ENCODE results near the gene ATRNL1. TPM values are rescaled to one million over a fixed set of nuclear protein-coding genes. Genes with fewer than 3 reads are reported as not detected.

Gene ATRNL1
- total RNA-seq, 2 experiments from 2014 or later, result 0.17 to 0.19 TPM

DNA sequence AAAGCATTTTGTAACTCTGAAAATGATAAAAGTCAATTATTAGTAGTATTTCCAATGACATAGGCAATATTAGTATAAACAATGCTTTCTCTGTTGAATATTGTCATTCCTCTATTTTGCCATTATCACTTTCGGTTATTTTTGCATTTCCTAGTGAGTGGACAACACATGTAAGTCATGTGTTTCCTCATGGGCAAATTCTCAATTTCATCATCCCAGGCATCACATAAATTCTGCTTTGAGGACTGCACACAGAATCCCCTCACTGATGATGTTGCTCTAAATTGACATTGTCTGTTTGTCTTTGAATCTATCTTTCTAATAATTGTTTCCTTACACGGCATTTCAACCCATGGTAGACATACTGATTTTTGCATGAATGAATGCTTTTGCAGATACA is 842.6 kb downstream of the ATRNL1 start:
- CTCF ChIA-PET, result no interaction called here
- POLR2A ChIA-PET, result no interaction called here

DNA sequence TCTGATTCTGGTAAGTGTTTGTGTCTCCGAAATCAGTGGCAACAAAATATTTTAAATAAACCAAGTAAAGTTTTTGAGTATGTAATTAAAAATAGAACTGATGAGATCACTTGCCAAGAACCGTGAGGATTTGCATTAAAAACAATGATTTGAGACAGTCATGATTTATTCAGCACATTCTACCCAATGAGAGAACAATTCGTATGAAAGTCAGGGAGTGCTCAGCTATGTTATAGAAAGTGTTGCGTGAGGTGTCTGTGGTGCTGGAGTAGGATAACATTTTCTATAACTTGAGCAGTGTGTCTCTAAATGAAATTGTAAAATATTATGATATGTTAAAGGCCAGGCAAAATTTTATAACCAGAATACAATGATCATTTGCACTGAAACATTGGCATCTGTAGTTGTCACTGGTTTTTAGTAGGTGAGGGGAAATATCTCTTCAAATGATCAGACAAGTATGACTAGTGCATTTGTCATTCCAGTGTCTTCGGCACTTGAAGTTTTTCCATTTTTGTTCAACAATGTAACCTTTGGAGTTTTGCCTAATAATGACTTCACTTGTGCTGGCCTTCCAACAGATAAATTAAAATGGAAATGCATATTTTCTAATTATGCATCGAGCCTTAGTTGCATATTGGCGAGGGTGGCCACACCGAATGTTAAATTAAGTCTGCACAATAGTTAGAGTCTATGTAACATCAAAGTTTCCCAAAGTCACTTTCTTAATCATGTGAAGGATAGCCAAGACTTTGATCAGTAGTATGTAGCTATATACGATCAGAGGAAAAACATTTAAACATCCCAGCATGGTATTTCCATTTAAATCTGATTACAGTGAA is 844.0 kb downstream of the ATRNL1 start:
- POLR2A ChIA-PET, result no interaction called here
- CTCF ChIA-PET, result no interaction called here

DNA sequence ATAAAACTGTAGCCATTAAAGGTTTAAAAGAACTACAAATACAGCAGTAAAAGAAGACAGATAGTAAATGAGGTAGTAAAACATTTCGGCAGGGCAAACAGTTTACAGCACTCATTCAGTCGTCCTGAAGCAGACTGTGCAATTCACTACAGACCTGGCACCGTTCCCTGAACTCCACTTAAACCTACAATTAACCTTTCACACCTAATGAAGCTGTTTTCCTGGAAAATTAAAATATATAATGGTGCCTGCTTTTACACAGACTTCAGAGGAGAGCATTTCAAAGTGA is 844.5 kb downstream of the ATRNL1 start:
- ChIA-PET POLR2A (no interaction called here), CTCF (no interaction called here)

DNA sequence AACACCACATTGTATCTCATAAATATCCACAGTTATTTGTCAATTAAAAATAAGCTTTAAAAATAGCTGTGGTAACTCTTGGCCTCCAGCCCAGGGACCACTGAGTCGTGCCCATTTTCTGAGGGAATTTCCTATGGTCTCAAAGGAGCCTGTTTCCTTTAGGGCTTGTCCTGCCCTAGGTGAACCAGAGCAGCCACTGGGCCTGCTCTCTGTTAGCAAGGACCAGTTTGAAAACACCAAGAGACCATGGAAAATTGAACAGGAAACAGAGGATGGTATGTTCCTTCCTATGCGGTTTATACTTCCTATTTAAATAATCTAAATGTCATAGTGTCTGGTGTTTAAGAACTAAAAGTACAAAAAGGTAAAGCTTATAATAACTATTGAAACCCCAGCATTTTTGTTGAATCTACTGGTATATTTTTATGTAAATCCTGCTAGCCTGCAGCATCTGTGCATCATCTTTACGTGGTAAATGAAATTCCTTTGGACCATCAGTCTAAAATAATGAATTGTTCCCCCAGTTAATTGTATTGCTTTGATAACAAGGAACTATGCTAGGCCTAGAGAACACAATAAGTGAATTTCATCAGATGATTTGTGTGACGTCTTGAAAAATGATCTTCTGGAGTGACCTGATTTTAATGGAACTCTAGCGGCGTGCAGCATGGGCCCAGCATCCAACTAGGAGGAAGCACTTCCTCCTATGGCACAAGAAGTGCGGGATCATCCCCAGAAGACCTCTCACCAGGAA is 846.1 kb downstream of the ATRNL1 start:
- ChIA-PET POLR2A (no interaction called here), CTCF (interaction anchor here (0.6 kb wide), 1 partner anchor 790 kb away, joined by 4 read pairs; no protein-coding TSS in a partner anchor)

DNA sequence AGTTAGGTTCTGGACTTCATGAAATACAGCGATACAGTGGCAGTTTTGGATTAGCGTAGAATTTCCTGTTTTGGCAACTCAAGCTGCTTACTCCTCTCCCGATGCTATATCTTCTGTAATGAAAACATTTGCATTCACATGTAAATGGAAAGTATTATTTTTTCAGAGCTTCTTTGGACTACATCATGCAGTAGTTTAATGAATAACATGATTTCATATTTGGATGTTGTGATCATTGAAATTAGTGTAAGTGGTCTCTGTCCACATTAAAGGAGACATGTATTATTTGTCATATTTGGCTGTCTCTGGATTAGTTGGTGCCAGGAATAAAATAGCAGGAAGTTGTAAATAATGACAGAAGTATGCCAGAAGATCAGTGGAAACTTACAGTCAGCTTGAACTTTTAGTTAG is 848.2 kb downstream of the ATRNL1 start:
- CTCF ChIA-PET, result no interaction called here
- POLR2A ChIA-PET, result no interaction called here

DNA sequence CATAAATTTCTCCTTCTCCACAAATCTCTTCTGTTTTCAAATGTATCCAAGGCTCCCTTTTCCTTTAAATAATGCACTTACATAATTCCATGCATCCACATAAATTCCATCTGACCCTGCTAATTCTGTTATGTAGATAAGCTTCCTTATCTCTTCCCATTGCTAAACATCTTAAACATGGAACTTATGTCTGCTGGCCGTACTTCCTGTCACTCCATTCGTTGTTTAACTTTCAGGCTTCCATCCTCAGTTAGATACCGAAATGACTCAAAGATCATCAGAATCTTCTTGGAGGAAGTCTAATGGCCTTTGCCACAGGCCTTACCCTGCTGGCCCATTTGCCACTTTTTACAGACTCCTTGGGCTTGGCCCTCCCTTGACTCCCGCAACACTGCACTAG is 848.9 kb downstream of the ATRNL1 start:
- ChIA-PET POLR2A (no interaction called here), CTCF (no interaction called here)

DNA sequence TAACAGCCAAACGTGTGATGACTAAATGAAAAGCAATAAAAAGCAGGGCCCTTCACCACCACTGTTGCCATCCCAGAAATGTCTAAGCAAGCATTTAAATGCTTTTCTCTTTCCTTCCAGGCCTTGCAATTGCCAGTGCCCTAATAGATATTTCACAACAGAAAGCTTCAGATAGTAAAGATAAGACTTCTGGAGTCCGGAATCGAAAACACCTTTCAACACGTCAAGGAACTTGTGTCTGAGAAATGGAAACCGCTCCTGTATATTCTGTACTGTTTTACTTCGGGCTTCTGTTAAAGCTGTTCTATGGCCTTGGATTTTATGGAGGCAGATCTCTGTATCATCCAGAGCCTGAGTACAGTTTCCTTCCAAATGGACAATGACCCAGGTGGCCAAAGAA is 851.4 kb downstream of the ATRNL1 start:
- CTCF ChIA-PET, result no interaction called here

DNA sequence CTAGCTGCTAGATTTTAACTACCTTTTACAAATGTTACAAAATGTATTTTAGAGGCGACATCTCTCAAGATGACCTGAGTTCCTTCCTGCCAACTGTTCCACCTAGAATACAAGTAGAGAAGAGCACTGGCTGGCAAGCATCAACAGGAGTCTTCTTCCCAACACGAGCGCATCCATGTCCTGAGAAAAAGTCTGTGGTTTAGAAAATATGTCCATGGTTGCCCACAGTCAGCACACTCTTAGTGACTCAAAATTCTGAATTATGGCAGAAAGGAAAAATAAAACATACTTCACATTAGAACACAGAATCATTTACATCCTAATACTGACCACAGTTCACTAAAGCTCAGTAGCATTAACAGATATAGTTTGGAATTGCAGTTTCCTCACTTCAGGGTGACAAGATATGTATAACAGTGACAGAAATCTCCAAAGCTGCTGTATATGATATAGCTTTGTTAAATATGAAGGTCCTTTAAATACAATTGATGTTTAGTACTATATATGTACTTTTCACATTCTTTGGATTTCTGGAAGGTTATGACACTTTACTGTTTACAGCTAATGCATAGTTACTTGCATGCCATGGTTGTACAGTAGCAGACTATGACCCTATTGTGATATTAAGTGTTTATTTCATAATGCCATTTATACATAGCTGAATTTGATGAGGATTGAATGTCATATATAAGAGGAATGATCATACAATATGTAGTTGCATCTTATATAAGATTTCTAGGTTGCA is 852.7 kb downstream of the ATRNL1 start:
- ChIA-PET CTCF (no interaction called here), POLR2A (no interaction called here)

More for the DNA sequence above, 851.4 kb downstream of the ATRNL1 start:
- POLR2A ChIA-PET, result no interaction called here

DNA sequence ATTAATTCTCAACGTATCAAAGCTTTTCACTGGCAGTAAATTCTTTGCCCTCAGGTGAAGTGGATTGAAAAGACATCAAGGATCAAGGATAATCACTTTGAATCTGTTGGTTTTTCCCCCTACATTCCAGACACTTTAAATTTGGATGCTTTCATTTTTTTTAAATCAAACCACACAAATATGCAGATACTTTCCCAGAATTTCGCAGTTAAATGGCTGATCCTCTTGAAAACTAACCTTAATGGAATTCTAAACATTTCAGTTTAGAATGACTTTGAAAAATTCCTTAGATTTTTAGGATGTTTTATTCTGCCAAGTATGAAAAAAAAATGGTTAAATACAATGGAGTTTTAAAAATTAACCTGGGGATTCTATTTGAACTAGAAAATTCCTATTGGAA is 853.9 kb downstream of the ATRNL1 start:
- ChIA-PET POLR2A (no interaction called here), CTCF (no interaction called here)

DNA sequence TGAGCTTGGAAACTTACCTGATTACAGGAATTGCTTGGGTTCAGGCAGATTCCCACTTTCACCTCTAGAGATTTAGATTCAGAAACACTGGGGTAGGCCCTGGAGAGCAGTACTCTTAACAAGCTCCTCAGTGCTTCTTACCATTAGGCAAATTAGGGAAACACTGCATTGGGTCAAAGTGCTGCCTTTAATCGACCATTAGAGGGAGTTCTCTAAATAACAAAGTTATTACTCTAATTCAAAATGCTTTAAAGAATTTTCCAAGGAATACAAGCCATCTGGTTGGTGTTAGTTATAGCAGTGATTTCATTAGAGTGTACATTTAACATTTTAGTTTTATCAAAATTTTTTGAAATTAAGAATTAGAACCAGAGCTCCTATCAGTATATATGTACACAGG is 855.3 kb downstream of the ATRNL1 start:
- POLR2A ChIA-PET, result no interaction called here
- CTCF ChIA-PET, result no interaction called here

DNA sequence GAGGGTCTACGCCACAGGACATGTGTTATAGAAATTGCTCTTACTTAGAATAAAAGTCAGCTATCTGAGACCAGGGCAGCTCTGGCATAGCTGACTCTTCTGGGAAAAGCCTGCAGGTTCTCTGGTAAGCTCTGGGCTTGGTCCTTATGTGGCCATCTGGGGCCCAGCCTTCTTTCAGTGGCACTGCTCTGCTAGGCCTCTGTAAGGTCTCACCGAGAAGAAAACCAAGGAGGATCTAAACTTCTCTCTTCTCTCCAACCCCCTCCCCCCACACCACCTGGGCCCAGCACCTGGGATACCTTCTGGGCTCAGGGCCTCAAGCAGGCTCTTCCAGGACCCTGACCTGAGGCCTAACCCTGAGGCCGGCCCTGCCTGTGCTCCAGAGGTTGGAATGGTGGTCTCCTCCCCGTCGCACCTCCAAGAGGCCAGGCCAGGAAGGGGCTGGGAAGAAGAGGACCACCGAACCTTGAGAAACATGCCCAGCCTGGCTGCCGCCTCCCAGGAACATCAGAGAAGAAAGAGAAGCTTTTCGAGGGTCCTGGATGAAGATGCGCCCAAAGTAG is 856.2 kb downstream of the ATRNL1 start:
- ChIA-PET CTCF (no interaction called here), POLR2A (no interaction called here)

DNA sequence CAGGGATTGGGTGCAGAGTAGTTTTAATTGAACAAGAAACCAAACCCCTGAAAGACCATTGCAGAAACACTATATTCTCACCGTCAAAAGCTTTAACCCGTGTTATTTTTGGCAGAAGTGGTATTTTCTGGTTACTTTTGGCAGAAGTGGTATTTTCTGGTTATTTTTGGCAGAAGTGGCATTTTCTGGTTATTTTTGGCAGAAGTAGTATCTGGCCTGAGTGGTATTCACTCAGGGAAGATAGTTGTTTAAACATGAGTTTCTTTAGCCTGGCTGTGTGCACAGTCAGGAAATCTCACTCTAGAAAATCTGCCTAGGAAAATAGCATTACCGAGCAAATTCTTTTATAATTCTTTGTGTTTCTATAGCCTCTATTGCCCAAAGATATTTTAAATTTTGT is 857.2 kb downstream of the ATRNL1 start:
- ChIA-PET POLR2A (no interaction called here), CTCF (no interaction called here)

DNA sequence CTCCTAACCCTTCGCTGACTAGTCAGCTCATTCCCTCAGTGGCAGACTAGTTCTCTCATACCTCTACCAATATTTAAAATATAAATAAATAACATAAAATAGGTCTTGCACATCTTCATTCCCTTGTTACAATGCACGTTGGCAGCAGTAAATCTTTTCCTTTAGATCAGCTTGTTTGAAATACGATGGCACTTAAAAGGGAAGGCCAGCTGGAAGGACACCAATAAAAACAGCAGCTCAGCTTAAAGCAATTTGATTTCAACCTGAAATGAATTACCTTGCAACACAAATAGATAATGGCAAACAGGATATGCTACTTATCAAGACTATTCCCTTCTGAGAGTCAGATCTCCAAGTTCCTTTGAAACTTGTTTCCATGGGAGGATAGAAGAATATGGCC is 858.1 kb downstream of the ATRNL1 start:
- ChIA-PET POLR2A (no interaction called here), CTCF (no interaction called here)

DNA sequence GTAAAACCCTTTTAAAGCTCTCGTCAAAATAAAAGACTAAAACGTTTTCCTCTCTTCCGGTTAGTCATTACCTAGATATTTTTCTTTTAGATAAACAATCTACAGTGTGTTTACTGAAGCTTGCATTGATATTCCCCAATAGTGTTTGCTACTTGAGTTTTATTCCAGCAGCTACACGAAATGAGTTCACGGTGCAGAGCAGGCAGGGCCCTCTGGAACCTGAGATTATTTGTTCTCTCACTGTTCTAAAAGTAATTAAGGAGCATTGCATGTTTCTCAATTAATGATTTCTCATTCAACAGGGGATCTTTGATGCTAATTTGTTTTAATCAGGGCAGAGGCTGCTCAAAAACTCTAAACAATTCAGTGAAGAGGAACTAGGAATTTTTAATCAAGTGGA is 860.1 kb downstream of the ATRNL1 start:
- CTCF ChIA-PET, result no interaction called here
- POLR2A ChIA-PET, result no interaction called here

DNA sequence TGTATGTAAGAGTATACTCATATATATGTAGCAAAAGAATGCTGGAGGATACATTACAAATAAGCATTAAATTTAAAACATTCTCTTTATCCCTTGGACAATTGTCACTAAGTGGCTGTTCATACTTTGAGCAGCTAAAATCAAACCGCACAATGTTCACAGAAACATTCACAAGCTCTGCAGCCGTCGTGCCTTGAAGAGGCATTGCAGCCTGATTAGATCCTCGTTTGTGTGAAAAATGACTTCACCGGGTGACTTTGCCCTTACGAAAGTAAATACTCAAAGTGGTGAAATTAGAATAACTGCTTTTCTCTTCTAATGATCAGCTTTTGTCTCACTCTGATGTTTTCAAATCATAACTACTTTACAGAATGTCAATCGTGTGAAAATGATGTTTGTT is 860.8 kb downstream of the ATRNL1 start:
- ChIA-PET CTCF (no interaction called here), POLR2A (no interaction called here)

DNA sequence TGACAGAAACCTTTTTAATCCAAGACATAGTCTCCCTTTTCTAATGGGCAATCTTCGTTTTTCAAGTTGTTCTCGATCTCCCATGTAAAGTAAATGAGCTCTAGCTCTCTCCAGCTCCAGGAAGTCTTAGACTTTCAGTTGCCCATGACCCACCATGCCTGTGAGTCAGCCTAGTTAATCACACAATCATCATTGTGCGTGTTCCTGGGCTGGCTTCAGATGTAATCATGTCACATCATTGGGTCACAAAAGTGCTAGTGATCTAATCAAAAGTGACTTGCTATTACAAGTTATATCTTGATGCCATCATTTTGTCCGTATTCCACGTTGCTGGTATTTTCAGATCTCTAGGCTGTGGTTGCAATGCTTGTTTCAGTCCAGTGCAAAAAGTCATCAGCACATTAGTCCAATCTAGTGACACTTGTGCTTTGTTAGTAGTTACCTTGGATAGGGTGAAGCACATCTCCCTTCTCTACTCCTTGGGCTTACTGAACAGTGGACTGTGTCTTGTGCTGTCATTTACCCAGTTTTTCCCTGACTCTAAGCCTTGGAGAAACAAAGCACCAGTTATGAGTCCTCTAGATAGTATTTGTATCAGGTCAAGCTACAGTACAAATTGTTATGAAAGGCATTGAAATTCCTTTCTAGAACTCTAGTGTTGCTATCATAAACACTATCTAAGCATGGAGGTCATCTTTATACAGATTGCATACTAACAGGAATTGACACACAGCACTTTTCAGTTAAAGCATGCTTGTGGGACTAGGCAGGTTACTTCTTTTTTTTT is 863.3 kb downstream of the ATRNL1 start:
- POLR2A ChIA-PET, result no interaction called here
- CTCF ChIA-PET, result no interaction called here

DNA sequence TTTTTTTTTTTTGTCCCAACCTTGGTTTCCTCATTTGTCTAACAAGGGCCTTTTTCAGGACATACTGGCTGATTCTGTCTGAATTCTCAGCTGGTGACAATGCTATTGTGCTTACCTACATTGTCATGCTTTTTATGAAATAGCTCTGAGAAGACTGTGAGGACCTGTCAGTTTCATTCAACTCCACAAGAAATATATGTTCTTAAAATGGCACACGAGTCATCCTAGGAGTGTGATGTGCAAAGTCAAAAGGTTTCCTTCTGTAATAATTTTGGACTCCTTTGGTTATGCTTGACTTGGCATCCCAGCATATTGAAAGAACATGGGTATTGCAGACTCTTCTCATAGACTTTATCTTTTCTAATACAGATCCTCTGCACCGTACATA is 863.8 kb downstream of the ATRNL1 start:
- ChIA-PET POLR2A (no interaction called here), CTCF (no interaction called here)

DNA sequence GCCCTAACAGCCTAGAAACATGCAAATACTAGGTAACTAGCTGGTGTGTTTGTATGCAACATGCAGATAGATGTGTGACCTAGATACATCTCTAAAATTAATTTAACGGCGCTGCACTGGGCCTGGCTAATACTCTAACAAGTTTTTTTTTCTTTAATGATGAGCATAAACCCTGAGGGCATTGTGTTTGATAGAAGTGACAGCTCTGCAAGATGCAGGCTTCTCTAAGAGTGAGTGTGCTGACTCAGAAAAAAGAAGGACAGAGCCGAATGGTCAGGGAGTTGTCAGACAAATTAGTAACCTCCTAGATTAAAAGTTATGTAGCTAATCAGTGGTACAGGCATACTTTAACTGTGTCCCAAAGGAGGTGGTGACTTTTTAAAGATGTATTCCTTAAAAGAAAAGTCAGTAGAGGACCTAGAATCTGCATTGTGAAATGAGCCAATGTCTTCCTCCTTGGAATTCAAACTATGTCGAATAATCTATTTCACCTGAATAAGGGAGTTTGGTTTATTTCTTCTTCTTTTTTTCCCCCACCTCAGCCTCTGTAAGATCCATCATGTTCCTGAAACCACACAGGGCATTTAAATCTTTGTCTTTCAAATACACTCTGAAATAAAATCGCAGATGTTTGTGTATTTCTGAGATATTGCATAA is 864.7 kb downstream of the ATRNL1 start:
- ChIA-PET CTCF (no interaction called here), POLR2A (no interaction called here)

DNA sequence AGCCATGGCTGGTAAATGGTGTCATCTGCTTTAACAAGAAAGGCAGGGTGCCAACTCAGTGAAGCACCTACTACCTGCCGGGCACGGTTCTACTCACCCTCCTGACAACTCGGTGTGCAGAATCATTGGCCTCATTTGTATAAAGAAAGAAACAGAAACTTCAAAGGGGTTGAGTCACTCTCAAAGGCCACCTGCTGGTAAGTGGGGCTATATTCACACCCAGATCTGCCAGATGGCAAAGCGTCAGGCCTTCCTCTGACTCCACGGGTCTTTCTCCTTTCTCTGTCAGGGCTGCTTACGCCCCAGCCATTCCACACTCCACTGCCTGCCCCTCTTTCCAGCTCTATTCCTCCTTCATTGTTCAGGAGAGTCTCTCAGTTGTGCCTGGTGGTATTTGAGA is 870.7 kb downstream of the ATRNL1 start:
- ChIA-PET POLR2A (no interaction called here), CTCF (no interaction called here)

DNA sequence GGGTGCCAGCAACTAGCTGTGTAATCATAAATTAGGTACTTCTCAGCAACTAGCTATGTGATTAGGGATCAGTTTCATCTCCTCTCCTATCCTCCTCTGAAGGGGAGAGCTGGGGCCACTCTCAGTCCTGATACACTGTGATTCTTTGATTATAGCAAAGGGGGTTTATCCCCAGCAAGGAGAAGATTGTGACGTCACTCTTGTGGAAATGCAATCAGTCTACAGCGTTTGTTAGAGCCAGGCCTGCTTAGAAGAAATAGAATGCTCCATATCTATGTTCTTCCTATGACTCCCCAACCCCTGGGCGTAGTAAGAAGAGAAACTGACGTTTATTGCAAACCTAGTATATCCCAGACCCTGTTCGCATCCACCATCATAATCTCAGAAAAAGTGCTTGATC is 871.7 kb downstream of the ATRNL1 start:
- ChIA-PET POLR2A (no interaction called here), CTCF (no interaction called here)

Data from activated CD8-positive, alpha-beta memory T cell treated with anti-CD3 and anti-CD28 coated beads for 36 hours (primary cell).